AG08395 (cell line): ENCODE measurements around the gene GJC2.

Experiments used
- DNase-seq: peaks from one replicate; pipeline ENCODE4 v3.0.0; 2012; ENCODE audit warnings: mixed read lengths, low spot score

GJC2 gene

GRCh38 chr1:228114827-228115226 is 34.9 kb upstream of the GJC2 start:
- DNase-seq: no peak

DNA sequence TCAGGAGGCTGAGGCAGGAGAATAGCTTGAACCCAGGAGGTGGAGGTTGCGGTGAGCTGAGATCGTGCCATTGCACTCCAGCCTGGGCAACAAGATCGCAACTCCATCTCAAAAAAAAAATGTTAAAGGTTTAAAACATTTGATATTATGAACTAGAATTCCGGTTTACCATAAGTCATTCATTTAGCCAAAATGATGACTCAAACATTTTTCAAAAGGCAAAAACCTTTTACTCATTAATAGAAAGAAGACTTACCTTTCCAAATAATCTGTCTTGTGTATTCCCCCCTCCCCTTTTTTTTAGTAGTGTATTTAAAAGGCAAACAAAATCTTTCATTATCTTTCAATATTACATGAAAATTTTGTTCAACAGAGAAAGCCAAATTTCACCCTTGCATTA is 32.4 kb upstream of the GJC2 start:
- no peak for DNase-seq

- DNase-seq: no peak
These were observed 31.7 kb upstream of the GJC2 start for GRCh38 chr1:228118040-228118439.

DNA sequence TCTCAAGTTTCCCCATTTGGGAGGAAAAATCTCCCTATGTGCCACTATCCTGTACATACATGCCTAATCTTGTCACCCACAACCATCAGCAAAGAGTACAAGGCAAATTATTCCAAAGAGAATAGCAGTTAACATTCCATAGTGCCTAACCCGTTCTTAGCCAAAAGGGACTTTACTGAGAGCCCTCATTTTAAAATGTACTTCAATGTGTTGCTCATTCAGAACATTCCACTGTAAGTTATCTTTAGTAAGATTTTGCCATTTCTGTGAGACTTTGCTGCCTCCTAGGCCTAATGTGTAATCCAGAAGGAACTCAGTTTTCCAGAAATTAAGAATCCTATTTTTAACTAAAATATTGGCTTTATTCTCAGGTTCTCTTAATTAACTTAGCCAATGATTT is 29.4 kb upstream of the GJC2 start:
- no peak for DNase-seq

- DNase-seq: no peak
These were observed 28.8 kb upstream of the GJC2 start for GRCh38 chr1:228120857-228121489.

- DNase-seq: no peak
These were observed 26.7 kb upstream of the GJC2 start for GRCh38 chr1:228122921-228123441.

- DNase-seq: no peak
These were observed 26.2 kb upstream of the GJC2 start for GRCh38 chr1:228123505-228123904.

GRCh38 chr1:228125185-228125584 is 24.5 kb upstream of the GJC2 start:
- no peak for DNase-seq

DNA sequence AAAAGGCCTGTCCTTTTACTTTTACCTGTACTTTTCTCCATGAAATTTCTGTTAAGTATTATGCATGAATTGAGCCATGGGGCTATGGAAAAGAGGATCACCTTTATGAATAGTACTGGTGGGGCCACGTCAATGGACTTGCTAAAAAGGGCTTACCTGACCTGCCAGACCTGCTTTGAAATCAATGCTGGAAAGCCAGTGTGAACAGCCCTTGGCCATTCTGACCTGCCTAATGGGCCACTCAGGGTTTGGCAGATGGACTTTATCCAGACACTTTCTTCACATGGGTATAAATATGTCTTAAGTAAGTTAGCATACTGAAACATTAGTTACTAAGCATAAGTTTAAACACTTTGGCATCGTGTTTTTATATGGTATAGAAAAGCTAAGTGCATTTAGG is 18.0 kb upstream of the GJC2 start:
- DNase-seq: no peak

GRCh38 chr1:228134591-228134990 is 15.1 kb upstream of the GJC2 start:
- no peak for DNase-seq

DNA sequence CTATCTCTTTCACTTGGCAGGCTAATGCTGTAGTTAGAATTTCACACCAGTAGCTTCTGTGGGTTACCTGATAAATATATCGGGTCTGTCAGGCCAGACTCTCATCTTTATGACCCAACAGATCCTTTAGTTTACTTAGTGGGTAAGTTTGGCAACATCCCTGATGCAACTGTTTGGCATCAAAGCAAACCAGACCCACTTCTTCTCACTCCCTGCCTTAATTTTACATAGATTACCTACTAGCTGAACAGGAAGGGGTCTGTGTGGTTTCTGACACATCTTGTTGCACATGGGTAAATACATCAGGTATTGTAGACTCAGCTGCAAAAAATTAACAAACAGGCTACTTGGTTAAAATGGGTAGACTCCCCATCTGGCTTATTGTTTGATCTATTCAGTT is 12.8 kb upstream of the GJC2 start:
- no peak for DNase-seq

DNA sequence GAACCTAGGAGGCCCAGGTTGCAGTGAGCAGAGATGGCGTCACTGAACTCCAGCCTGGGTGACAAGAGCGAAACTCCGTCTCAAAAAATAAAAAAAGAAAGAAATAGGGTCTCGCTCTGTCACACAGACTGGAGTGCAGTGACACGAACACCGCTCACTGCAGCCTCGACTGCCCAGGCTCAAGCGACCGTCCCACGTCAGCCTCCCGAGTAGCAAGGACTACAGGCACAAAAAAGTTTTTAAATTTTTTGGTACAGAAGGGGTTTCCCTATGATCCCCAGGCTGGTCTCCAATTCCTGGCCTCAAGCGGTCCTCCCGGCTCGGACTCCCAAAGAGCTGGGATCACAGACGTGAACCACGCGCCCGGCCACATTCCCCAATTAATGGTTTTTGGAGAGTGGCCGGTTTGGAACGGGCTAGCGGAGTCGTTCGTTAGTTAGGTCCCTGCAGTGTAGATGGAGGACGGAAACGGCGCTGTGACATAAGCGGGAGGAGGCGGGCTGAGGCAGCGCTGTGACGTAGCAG is 10.3 kb upstream of the GJC2 start:
- no peak for DNase-seq

DNA sequence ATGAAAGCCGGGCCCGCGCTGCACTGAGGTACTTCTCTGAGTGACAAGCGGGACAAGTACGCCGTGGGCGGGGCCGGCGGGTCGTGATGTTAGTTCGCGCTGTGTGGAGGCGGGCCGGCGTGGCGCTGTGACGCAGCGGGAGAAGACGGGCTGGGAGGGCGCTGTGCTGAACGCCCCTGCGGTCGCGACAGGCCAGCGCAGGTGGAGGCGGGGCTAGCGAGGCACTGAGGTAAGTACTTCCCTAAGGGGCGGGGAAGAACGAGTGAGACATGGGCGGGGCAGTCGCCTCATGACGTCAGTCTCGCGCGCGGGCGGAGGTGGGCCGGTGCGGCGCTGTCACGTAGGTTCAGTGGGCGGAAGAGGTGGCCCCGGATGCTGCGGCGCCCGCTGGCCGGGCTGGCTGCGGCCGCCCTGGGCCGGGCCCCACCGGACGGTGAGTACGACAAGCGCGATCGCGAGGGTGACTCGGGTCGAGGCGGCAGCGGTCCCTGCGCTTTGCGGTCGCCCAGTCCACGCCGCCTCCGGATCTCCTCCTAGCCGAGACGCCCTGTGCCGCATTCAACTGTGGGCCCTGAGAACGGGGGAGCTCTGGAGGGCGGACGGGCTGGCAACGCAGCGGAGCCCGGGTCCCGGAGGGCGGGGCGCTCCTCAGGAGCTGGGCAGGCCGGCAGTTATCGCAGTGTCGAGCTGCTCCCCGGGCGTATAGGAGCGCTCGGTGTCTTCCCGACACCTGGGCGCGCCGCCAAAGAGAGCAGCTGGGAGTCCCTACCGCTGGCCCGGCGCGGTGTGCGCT is 9.6 kb upstream of the GJC2 start, which contains the start of gene GUK1:
Gene GUK1 (plus strand): TSS at position 349 of the 793 bp plus-strand sequence. CDS start 24 bp downstream, at position 373.
- DNase-seq: peak; percentile 98

GRCh38 chr1:228140724-228141225 is 9.0 kb upstream of the GJC2 start:
- no peak for DNase-seq

GRCh38 chr1:228141226-228142044 is 8.3 kb upstream of the GJC2 start:
- DNase-seq: peak; percentile 49

- DNase-seq: no peak
These were observed 7.5 kb upstream of the GJC2 start for GRCh38 chr1:228142155-228142691.

DNA sequence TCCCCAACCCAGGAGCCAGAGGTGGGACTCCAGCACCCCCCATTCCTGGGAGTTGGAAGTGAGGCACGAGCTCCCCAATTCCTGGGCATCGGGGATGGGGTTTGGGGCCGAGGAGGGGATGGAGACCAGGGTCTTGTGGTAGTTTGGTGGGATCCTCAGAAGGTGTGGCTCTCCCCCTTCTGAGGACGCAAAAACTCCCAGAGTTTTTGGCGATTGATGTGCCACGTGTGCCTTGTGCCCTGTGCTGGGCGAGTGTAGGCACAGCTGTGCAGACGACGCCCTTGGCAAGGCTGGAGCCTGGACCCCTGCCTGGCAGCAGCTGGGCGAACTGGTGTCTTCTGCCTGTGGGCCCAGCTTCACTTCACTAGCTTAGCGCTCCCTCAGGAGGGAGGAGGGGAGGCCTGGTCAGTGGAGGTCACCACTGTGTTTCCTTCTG is 7.0 kb upstream of the GJC2 start:
- DNase-seq: no peak

- no peak for DNase-seq
These were observed 6.1 kb upstream of the GJC2 start for GRCh38 chr1:228143480-228144192.

DNA sequence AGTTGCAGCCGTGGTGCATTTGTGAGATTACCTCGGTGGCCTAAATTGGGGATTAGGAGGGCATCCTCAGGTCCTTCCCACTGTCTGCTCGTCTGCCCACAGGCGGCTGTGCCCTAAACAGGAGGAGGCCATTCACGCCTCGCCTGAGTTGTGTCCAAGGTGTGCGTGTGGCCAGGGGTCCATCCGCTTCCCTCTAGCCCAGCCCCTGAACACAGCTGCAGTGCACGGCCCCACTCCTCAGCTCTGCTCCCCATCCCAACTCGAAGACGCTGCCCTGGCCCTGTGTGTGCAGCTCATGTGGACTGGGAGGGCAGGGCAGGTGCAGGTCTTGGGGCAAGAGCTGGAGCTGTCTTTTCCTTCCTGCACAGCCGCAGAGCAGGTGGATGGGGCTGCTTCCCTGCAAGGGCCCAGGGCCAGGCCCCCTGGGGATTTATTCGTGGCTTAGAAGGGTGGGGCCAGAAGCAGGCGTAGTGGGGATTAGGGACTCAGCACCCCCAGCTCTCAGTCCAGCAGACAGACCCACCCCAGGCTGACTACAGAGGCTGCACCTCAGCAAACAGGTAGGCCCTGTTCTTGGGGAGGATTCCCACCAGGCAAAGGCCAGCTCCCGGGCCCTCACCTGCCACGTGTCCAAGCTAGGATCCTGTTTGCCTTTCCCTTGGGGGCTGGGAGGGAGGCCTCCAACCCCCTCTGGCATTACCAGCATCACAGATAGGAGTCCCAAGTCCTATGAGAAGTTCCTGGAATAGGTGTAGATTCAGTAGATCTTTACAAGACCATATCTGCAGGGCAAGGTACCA is 5.3 kb upstream of the GJC2 start:
- DNase-seq: no peak

DNA sequence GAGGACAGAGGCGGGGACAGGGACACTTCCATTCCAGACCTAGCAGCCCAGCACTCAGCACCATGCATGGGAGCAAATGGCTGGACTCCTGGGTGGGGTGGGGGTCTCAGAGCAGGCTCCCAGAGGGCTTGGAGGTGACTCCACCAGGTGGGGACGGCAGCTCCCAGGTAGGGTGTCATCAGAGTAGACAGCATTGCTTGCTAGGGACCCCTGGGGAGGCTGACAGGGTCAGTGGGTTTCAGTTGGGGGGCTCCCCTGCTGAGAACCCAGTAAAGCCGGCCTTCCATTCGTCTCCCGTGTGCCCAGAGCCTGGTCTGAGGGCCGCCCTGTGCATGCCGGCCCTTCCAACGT is 4.8 kb upstream of the GJC2 start:
- no peak for DNase-seq
